Measurements from ENCODE around the gene TNRC6A. TPM values are rescaled to one million over a fixed set of nuclear protein-coding genes. Genes with fewer than 3 reads are reported as not detected.
"Not testable (repeated sequence)": the region's sequence is repeated elsewhere in the genome, so short reads cannot be mapped to it uniquely, and the experiment has no call there.

TNRC6A gene
- total RNA-seq, 1 experiment from 2014 or later, result 20.3 TPM

DNA sequence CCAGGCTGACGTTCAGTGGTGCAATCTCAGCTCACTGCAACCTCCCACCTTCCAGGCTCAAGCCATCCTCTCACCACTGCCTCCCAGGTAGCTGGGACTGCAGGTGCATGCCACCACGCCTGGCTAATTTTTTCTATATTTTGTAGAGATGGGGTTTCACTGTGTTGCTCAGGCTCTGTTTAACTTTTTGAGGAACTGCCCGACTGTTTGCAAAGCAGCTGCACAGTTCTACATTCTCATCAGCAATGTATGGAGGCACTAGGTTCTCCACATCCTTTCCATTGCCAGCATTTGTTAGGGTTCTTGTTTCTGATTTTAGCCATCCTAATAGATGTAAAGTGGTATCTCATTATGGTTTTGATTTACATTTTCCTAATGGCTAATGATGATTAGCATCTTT is 9.4 kb downstream of the TNRC6A start:
- ChIA-PET CTCF (no interaction called here), POLR2A (ENCODE audit: unreplicated experiment) (no interaction called here)
- no peaks in the 10 kb centered on the region for H3K27me3 ChIP-seq (ENCODE audit: low read length)
- no peak overlapping the region for H3K4me3 ChIP-seq (ENCODE audit: low read length)
- H3K4me2 ChIP-seq (ENCODE audit: low read length), result no peak overlapping the region
- no peak for ATAC-seq
- no peak overlapping the region for H3K27ac ChIP-seq (ENCODE audit: low read length)
- peaks cover 100% of the 10 kb centered on the region for H3K79me2 ChIP-seq (ENCODE audit: low read length)
- no TSS peak for BruUV-seq (replicated peaks)
- intact Hi-C loops (cut with micrococcal nuclease), result loop anchor here (10.0 kb wide), 1 partner anchor 154 kb away; no protein-coding TSS in a partner anchor
- no peak for DNase-seq
- peaks cover 19% of the 10 kb centered on the region for H3K36me3 ChIP-seq (ENCODE audit: low read depth, low read length)
- H2AFZ ChIP-seq (ENCODE audit: low read length), result no peak overlapping the region
- H3F3A ChIP-seq (ENCODE audit: low read length, unreplicated experiment), result no peaks in the 10 kb centered on the region
- peaks cover 43% of the 10 kb centered on the region for H4K20me1 ChIP-seq (ENCODE audit: low read length)
- H3K9me3 ChIP-seq (ENCODE audit: low read length), result no peaks in the 10 kb centered on the region
- H3K9me2 ChIP-seq (replicated peaks; ENCODE audit: low read length), result no peaks in the 10 kb centered on the region
- TF ChIP-seq EZH2phosphoT487 (IDR thresholded peaks at IDR 0.05; ENCODE audit: borderline replicate concordance, low read length) (no peak), EZH2 (IDR thresholded peaks at IDR 0.05; ENCODE audit: low read length, unreplicated experiment) (no peak), CTCF (conservative IDR thresholded peaks at IDR 0.05; ENCODE audit: low read depth, low read length) (no peak)
- H3K9ac ChIP-seq (ENCODE audit: low read length), result no peak overlapping the region
- peaks cover 21% of the 10 kb centered on the region for H3K4me1 ChIP-seq (ENCODE audit: insufficient read depth, low read length)

DNA sequence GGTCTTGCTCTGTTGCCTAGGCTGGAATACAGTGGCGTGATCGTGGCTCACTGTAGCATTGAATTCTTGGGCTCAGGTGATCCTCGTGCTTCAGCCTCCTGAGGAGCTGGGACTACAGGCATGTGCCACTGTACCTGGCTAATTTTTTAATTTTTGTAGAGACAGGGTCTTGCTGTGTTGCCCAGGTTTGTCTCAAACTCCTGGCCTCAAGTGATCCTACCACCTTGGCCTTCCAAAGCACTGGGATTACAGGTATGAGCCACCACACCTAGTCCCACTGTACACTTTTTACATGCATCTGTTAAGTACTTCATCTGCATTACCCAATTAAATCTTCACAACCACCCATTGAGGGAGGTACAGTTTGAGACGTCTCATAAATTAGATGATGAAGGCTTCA is 12.4 kb downstream of the TNRC6A start:
- no peak overlapping the region for H2AFZ ChIP-seq (ENCODE audit: low read length)
- H3K9me2 ChIP-seq (replicated peaks; ENCODE audit: low read length), result no peaks in the 10 kb centered on the region
- DNase-seq (no peak), ATAC-seq (no peak)
- no TSS peak for BruUV-seq (replicated peaks)
- TF ChIP-seq EZH2phosphoT487 (IDR thresholded peaks at IDR 0.05; ENCODE audit: borderline replicate concordance, low read length) (no peak), CTCF (conservative IDR thresholded peaks at IDR 0.05; ENCODE audit: low read depth, low read length) (no peak), EZH2 (IDR thresholded peaks at IDR 0.05; ENCODE audit: low read length, unreplicated experiment) (no peak)
- no peaks in the 10 kb centered on the region for H3K9me3 ChIP-seq (ENCODE audit: low read length)
- H3F3A ChIP-seq (ENCODE audit: low read length, unreplicated experiment), result peaks cover under 1% of the 10 kb centered on the region
- no peaks in the 10 kb centered on the region for H3K27me3 ChIP-seq (ENCODE audit: low read length)
- intact Hi-C loops (cut with micrococcal nuclease), result no loop called here
- ChIA-PET POLR2A (ENCODE audit: unreplicated experiment) (no interaction called here), CTCF (no interaction called here)
- no peak overlapping the region for H3K27ac ChIP-seq (ENCODE audit: low read length)
- peaks cover 14% of the 10 kb centered on the region for H3K4me1 ChIP-seq (ENCODE audit: insufficient read depth, low read length)
- H3K36me3 ChIP-seq (ENCODE audit: low read depth, low read length), result peaks cover 17% of the 10 kb centered on the region
- no peak overlapping the region for H3K4me3 ChIP-seq (ENCODE audit: low read length)
- H3K4me2 ChIP-seq (ENCODE audit: low read length), result no peak overlapping the region
- no peak overlapping the region for H3K9ac ChIP-seq (ENCODE audit: low read length)
- H4K20me1 ChIP-seq (ENCODE audit: low read length), result peaks cover 42% of the 10 kb centered on the region
- peaks cover 100% of the 10 kb centered on the region for H3K79me2 ChIP-seq (ENCODE audit: low read length)

DNA sequence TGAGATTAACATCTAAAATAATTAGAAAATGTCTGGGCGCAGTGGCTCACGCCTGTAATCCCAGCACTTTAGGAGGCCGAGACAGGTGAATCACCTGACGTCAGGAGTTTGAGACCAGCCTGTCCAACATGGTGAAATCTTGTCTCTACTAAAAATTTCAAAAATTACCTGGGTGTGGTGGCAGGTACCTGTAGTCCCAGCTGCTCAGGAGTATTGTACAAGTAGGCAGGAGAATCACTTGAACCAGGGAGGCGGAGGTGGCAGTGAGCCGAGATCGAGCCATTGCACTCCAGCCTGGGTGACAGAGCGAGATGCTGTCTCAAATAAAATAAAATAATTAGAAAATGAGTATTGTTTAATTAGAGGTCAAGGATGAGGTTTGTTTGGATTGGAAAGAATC is 13.2 kb downstream of the TNRC6A start:
- H3K4me2 ChIP-seq (ENCODE audit: low read length); intact Hi-C loops (cut with micrococcal nuclease); H3K27ac ChIP-seq (ENCODE audit: low read length); H3K27me3 ChIP-seq (ENCODE audit: low read length); CTCF ChIA-PET; H3K9ac ChIP-seq (ENCODE audit: low read length); H3K4me3 ChIP-seq (ENCODE audit: low read length); POLR2A ChIA-PET (ENCODE audit: unreplicated experiment); ATAC-seq; BruUV-seq (replicated peaks); H3K9me2 ChIP-seq (replicated peaks; ENCODE audit: low read length); H2AFZ ChIP-seq (ENCODE audit: low read length); H3F3A ChIP-seq (ENCODE audit: low read length, unreplicated experiment); H3K9me3 ChIP-seq (ENCODE audit: low read length); DNase-seq: not testable (repeated sequence)
- Histone ChIP-seq H3K4me1 (ENCODE audit: insufficient read depth, low read length) (peaks cover 13% of the 10 kb centered on the region), H3K79me2 (ENCODE audit: low read length) (peaks cover 100% of the 10 kb centered on the region), H4K20me1 (ENCODE audit: low read length) (peaks cover 43% of the 10 kb centered on the region), H3K36me3 (ENCODE audit: low read depth, low read length) (peaks cover 17% of the 10 kb centered on the region)

Data from PC-3 (cell line).